ENCODE results near the gene NQO2.

NQO2 gene

GRCh38 chr6:2999618-3000557 is at the start of gene NQO2:
Gene NQO2 (plus strand): TSS chr6:2999894. CDS start chr6:3006553, 6,659 bp downstream.
- DNase-seq: peak; percentile 91

GRCh38 chr6:2950713-2951112 is 49.0 kb upstream of the NQO2 start:
- no peak for DNase-seq

GRCh38 chr6:2951728-2952127 is 48.0 kb upstream of the NQO2 start:
- no peak for DNase-seq

GRCh38 chr6:2952557-2953095 is 47.1 kb upstream of the NQO2 start:
- peak; percentile 62 for DNase-seq

- no peak for DNase-seq
Measured at GRCh38 chr6:2953098-2953497, 46.6 kb upstream of the NQO2 start.

DNA sequence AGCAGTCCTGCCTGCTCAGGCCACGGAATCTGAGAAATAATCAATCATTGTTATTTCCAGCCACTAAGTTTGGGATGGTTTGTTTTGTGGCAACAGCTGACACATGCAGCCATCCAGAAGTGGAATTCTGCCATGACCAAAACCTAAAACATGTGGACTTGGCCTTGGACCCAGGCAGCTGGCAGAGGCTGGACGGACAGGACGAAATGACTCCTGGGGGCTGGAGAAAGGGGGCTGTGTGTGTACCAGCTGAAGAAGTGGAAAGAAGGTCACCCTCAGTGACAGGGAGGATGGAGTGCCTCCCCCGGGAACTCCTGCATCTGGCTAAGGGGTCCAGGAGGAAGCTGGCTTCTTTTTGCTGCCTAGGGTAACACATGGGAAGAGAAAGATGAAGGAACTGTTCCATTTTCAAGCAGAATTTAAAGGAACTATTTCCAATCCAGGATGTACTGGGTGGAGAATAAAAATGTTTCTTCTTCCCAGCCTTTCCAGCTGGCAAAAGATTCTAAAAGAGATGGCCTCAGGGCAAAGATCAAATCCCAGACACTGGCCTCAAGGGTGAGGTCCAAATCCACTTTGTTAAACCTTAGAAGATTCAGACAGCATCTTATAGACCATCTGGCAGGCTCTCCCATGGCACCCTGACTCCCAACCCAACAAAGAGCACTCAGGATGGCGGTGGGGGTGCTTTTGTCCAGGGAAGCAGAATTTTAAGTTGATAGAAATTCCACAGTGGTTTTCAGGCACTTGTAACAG is 42.6 kb upstream of the NQO2 start:
- DNase-seq: no peak

DNA sequence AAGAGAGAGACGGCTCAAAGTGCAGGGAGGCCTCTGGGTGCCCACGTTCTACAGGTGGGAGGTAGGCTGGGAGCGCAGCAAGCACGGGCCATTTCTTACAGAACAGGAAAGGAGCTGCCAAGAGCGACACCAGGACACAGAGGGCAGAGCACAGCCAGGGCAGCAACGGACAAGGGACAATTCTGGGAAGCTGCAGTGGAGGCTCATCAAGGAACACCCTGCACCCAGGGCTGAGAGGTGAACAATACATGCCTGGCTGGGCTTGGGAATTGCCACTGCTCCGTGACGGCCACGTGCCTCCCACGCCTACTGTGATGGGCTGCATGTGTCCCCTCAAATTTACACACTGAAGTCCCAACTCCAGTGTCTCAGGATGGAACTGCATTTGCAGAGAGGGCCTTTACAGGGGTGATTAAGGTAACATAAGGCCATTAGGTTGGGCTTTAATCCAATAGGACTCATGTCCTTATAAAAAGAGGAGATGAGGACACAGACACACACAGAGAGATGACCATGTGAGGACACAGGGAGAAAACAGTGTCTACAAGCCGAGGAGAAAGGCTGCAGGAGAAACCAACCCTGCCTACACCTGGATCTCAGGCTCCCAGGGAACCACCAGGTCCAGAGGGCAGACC is 41.9 kb upstream of the NQO2 start:
- no peak for DNase-seq

DNA sequence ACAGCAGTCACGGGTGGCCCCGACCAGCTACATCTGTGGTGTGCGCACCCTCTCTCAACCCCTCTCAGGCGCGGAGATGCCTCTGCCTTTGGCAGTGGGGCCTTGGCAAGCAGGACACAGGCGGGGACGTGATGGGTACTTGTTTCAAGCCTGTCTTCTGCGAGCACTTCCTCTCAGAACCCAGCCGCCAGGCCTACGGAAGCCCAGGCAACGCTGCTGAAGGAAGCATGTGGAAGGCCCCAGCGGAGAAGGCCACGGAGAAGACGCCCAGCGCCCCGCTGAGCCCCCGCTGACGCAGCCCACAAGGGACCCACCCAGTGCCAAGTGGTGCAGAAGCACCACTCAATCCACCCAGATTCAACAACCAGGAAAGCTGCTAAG is 41.4 kb upstream of the NQO2 start:
- no peak for DNase-seq

- no peak for DNase-seq
Measured at GRCh38 chr6:2958776-2959175, 40.9 kb upstream of the NQO2 start.

DNA sequence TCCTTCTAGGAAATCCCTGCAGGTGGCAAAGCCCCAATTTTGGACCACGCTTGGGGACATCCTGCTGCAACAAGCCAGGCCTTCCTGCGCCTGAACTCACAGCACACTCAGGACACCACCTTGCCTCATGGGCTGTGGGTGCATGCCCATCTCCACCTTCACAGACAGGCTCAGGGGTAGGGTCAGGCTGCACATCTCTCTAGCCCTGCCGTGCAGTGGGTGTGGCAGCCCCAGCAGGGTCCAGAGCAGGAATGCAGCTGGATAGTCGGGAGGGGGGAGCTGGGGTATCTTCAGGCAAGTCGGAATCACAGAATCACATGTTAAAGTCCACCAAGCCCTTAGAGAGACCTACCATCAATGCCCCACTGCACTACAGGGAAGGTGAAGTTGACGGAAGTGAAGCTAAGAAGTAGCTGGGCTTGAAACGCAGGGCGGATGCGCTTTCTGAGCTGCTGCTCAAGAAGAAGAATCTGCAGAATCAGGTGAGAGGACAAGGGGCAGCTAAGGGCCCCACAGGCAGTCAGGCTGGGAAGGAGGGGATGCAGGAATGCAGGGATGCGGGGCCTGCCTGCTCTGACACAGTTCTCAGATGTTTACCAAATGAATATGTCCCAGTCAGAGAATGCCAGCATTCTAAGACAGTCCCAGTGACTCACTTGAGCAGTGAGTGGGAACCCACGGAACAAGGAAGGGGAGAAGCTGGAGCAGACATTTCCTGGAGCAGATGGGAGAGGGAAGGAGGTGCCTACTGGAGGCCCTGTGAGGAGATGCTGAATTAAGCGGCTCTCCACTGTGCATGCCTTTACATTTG is 39.6 kb upstream of the NQO2 start:
- DNase-seq: no peak

- no peak for DNase-seq
Measured at GRCh38 chr6:2960935-2961334, 38.8 kb upstream of the NQO2 start.

- DNase-seq: no peak
Measured at GRCh38 chr6:2961506-2961905, 38.2 kb upstream of the NQO2 start.

DNA sequence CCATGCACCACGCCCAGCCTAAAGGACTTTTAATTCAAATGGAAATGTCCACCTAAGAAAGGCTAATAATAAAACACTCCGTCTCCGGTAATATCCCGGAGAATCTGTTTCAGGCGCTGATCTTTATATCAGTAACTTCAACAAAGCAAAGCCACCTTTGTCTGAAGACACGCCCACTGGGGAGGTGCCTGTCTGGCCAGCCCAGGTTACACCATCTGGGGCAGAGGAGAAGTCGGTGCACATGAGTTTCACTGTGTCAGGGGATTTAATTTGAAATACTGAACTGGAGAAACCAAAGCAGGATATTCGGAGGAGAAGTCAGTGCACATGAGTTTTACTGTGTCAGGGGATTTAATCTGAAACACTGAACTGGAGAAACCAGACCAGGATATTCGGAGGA is 37.7 kb upstream of the NQO2 start:
- no peak for DNase-seq

- DNase-seq: no peak
Measured at GRCh38 chr6:2962636-2963035, 37.1 kb upstream of the NQO2 start.

- no peak for DNase-seq
Measured at GRCh38 chr6:2963756-2964155, 35.9 kb upstream of the NQO2 start.

- no peak for DNase-seq
Measured at GRCh38 chr6:2964793-2965505, 34.7 kb upstream of the NQO2 start.

GRCh38 chr6:2966347-2966746 is 33.3 kb upstream of the NQO2 start:
- DNase-seq: no peak

- DNase-seq: no peak
Measured at GRCh38 chr6:2967936-2968335, 31.8 kb upstream of the NQO2 start.

DNA sequence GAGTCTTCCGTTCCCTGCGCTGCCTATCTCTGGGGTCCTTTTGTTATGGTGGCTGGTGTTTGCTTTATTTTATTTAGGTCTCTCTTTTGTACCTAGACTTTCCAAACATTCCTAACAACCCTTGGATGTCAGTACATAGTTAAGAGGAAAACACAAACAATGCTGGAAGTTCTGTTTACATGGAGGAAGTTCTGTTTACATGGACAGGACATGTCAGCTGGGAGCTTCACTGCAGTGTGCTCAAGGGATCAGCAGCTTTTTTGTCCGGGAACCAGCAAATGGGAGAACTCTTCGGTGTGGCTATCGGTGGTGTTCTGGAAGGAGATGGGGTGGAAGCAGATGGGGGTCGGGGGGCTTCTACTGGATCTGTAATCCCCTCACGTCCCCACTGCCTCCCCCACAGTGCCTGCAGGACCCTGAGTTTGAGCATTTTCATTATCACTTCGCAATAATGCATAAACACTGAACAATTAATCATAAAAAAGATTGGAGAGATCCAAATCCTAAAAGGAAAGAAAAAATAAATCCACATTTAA is 31.0 kb upstream of the NQO2 start:
- no peak for DNase-seq

DNA sequence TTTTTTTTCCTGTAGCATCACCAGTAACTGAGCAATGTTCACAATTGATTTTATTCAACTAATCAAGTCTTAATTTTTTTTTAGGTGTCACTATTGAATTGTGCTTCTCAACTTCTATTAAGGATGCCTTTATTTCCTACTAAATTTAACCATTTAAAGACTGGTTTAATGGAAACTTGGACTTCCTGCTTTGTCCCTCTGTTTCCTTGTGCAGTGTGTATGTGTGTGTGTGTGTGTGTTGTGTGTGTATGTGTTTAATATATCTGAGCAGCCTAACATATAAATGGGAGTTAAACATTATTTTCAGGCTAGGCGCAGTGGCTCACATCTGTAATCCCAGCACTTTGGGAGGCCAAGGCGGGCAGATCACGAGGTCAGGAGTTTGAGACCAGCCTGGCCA is 30.1 kb upstream of the NQO2 start:
- no peak for DNase-seq

DNA sequence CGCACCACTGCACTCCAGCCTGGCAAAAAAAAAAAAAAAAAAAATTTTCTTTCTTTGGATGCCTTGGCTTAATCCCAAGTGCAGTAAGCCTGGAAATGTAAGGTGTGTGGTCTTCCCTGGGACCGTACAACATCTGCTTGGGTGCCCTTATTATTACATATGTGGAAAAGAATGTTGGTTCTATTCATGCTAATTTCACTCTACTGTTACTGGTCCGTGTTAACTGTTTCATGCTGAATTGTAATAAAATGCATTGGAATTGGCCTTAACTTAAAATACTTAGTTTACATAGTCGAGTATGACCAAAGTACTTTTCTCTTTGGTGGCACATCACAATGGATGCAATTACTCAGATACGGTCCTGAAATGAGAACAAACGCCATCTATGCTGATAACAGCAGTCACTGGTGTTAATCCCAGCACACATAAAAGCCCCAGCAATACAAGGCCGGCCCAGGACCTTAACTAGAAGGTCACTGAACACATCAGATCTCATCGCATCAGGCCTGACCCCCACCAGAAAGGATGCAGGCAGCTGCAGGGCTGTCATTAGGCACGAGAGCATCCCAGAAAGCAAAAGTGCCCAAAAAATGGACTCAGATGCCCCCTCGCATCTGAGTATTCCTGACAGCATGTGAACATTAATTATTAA is 29.5 kb upstream of the NQO2 start:
- DNase-seq: no peak

All from NCI-H2029 (cell line).